ENCODE measurements around the gene ENG.

The ENG gene

GRCh38 chr9:127769101-127769500, 85.4 kb downstream of the ENG start:
- Histone ChIP-seq H3K4me3 (no peak overlapping the region), H3K27ac (peak overlapping the region in 1 of 2 donors; percentile 45)
- DNase-seq (ENCODE audit: low spot score), result no peak
- no peak for TF ChIP-seq CTCF (IDR thresholded peaks at IDR 0.05)

- Histone ChIP-seq H3K4me3 (peak overlapping the region; percentile 41), H3K27ac (peak overlapping the region in 1 of 2 donors; percentile 70)
- TF ChIP-seq CTCF (IDR thresholded peaks at IDR 0.05), result no peak
- no peak for DNase-seq (ENCODE audit: low spot score)
These were observed 85.8 kb downstream of the ENG start for GRCh38 chr9:127768698-127769097.

GRCh38 chr9:127767909-127768331, 86.5 kb downstream of the ENG start:
- no peak for DNase-seq (ENCODE audit: low spot score)
- peak overlapping the region; percentile 41 for H3K4me3 ChIP-seq

GRCh38 chr9:127767410-127767809, 87.0 kb downstream of the ENG start:
- peak overlapping the region; percentile 41 for H3K4me3 ChIP-seq
- TF ChIP-seq CTCF (IDR thresholded peaks at IDR 0.05), result no peak
- DNase-seq (ENCODE audit: low spot score), result no peak
- peak overlapping the region in 1 of 2 donors; percentile 70 for H3K27ac ChIP-seq

More at GRCh38 chr9:127767909-127768331, 86.5 kb downstream of the ENG start:
- no peak for TF ChIP-seq CTCF (IDR thresholded peaks at IDR 0.05)
- peak overlapping the region in 1 of 2 donors; percentile 70 for H3K27ac ChIP-seq

- no peak overlapping the region for H3K4me3 ChIP-seq
- TF ChIP-seq CTCF (IDR thresholded peaks at IDR 0.05), result no peak
- peak overlapping the region in 1 of 2 donors; percentile 68 for H3K27ac ChIP-seq
- no peak for DNase-seq (ENCODE audit: low spot score)
These were observed 89.0 kb downstream of the ENG start for GRCh38 chr9:127765418-127765817.
